H1 (cell line): ENCODE measurements around the gene DHX38. TPM values are rescaled to one million over a fixed set of nuclear protein-coding genes. Genes with fewer than 3 reads are reported as not detected.
A peak's percentile ranks its signal among the peaks of the same experiment; 100 is the strongest.

Source experiments
- CTCF ChIA-PET: fragments of 300-600 bp; sonication (Branson Sonifier 250); formaldehyde crosslinking; loops from one replicate; lab custom pipeline; 2021; ENCODE audit not compliant: partially characterized antibody; lab: Charles Lee
- POLR2A ChIA-PET: fragments of 300-600 bp; sonication (Branson Sonifier 250); formaldehyde crosslinking; loops from one replicate; lab custom pipeline; 2021; ENCODE audit warnings: inconsistent platforms; ENCODE audit not compliant: partially characterized antibody; lab: Charles Lee
- DNase-seq, 2 experiments: peaks; one replicate each; pipeline versions ENCODE4 v3.0.0 to v3.0.0-alpha.2; 2010 to 2022; ENCODE audit warnings: low spot score in 2 of 2, low read depth in 1 of 2, mixed read lengths in 1 of 2
- FAIRE-seq: peaks from 2 replicates; lab custom pipeline; 2011; peaks lifted over from hg19 to GRCh38; lab: Jason Lieb, UNC
- H2AFZ ChIP-seq: 2 replicates; pipeline ENCODE4 v1.8.1; 2012; ENCODE audit warnings: low read length, inconsistent platforms
- H2AK5ac ChIP-seq: 2 replicates; pipeline ENCODE4 v1.6.1; 2013; ENCODE audit warnings: low read depth, low read length
- H2BK120ac ChIP-seq: replicated peaks from 2 replicates; pipeline ENCODE3; 2013; ENCODE audit warnings: low read depth, low read length, inconsistent platforms
- H2BK12ac ChIP-seq: 2 replicates; pipeline ENCODE4 v1.6.1; 2013; ENCODE audit warnings: low read depth, low read length
- H2BK15ac ChIP-seq: 2 replicates; pipeline ENCODE4 v1.6.1; 2013; ENCODE audit warnings: low read length
- H2BK20ac ChIP-seq: 2 replicates; pipeline ENCODE4 v1.6.1; 2013; ENCODE audit warnings: low read length
- H2BK5ac ChIP-seq: 2 replicates; pipeline ENCODE4 v1.6.1; 2013; ENCODE audit warnings: low read depth, low read length
- H3K14ac ChIP-seq: 2 replicates; pipeline ENCODE4 v1.6.1; 2013; ENCODE audit warnings: inconsistent platforms; ENCODE audit not compliant: insufficient read length
- H3K18ac ChIP-seq: 2 replicates; pipeline ENCODE4 v1.6.1; 2013; ENCODE audit warnings: low read length; ENCODE audit errors: extremely low read depth
- H3K23ac ChIP-seq: 2 replicates; pipeline ENCODE4 v1.6.1; 2013; ENCODE audit warnings: inconsistent platforms; ENCODE audit not compliant: insufficient read length
- H3K23me2 ChIP-seq: 2 replicates; pipeline ENCODE4 v1.6.1; 2013; ENCODE audit warnings: low read depth, low read length
- H3K27ac ChIP-seq: 2 replicates; pipeline ENCODE4 v1.6.1; 2011; ENCODE audit warnings: low read depth, low read length, inconsistent platforms
- H3K27me3 ChIP-seq, 4 experiments: replicated peaks in 1 of 4; 1 replicate in 1 of 4; 2 replicates in 3 of 4; pipeline versions ENCODE4 v1.6.1 to v1.8.1; 2011 to 2013; ENCODE audit warnings: low read length in 3 of 4, mild to moderate bottlenecking in 3 of 4, inconsistent platforms in 2 of 4, mixed read lengths in 2 of 4, moderate library complexity in 1 of 4; ENCODE audit not compliant: control insufficient read depth in 3 of 4, insufficient read depth in 3 of 4; ENCODE audit errors: extremely low read depth in 1 of 4
- H3K36me3 ChIP-seq, 4 experiments: 2 replicates each; pipeline versions ENCODE4 v1.6.1 to v1.8.1; 2011 to 2013; ENCODE audit warnings: mild to moderate bottlenecking in 4 of 4, low read length in 3 of 4, moderate library complexity in 2 of 4, control low read depth in 1 of 4, inconsistent platforms in 1 of 4; ENCODE audit not compliant: insufficient read depth in 4 of 4, control insufficient read depth in 2 of 4
- H3K4ac ChIP-seq: replicated peaks from 2 replicates; pipeline ENCODE3; 2013; ENCODE audit warnings: low read length, low read depth, mixed read lengths, inconsistent platforms; ENCODE audit not compliant: insufficient read length
- H3K4me1 ChIP-seq, 4 experiments: replicated peaks in 1 of 4; 1 replicate in 1 of 4; 2 replicates in 3 of 4; pipeline versions ENCODE4 v1.6.1 to v1.8.1; 2011 to 2013; ENCODE audit warnings: low read length in 3 of 4, inconsistent platforms in 2 of 4, mixed read lengths in 1 of 4; ENCODE audit not compliant: insufficient read depth in 4 of 4, control insufficient read depth in 3 of 4
- H3K4me2 ChIP-seq, 2 experiments: 2 replicates each; pipeline versions ENCODE4 v1.6.1 to v1.8.1; 2011 to 2013; ENCODE audit warnings: low read depth in 2 of 2, low read length in 2 of 2, control low read depth in 1 of 2, inconsistent platforms in 1 of 2, mild to moderate bottlenecking in 1 of 2; ENCODE audit not compliant: insufficient read depth in 1 of 2
- H3K4me3 ChIP-seq, 4 experiments: fragments of 200-600, 300-600 bp in 1 of 4; sonication (generic), shearing (Covaris generic), sonication (Bioruptor Twin) in 1 of 4; 2 replicates each; pipeline versions ENCODE4 v1.5.1 to v1.8.1; 2011 to 2016; ENCODE audit warnings: low read length in 4 of 4, low read depth in 3 of 4, control low read depth in 2 of 4, inconsistent platforms in 2 of 4, mild to moderate bottlenecking in 2 of 4, mixed read lengths in 1 of 4, moderate library complexity in 1 of 4; ENCODE audit not compliant: insufficient read depth in 2 of 4; ENCODE audit errors: extremely low read depth in 1 of 4
- H3K56ac ChIP-seq: replicated peaks from 2 replicates; pipeline ENCODE3; 2013; ENCODE audit warnings: low read depth, mild to moderate bottlenecking, mixed read lengths, low read length, inconsistent platforms; ENCODE audit not compliant: insufficient read length
- H3K79me1 ChIP-seq: 2 replicates; pipeline ENCODE4 v1.6.1; 2013; ENCODE audit warnings: low read depth, low read length, control low read depth
- H3K79me2 ChIP-seq, 2 experiments: 2 replicates each; pipeline versions ENCODE4 v1.6.1 to v1.8.1; 2012 to 2013; ENCODE audit warnings: low read length in 2 of 2, mild to moderate bottlenecking in 2 of 2, inconsistent platforms in 1 of 2; ENCODE audit not compliant: insufficient read depth in 2 of 2, control insufficient read depth in 1 of 2
- H3K9ac ChIP-seq, 4 experiments: replicated peaks in 1 of 4; 1 replicate in 1 of 4; 2 replicates in 3 of 4; pipeline versions ENCODE4 v1.6.1 to v1.8.1; 2011 to 2013; ENCODE audit warnings: low read depth in 3 of 4, low read length in 3 of 4, control low read depth in 2 of 4, mild to moderate bottlenecking in 2 of 4, moderate library complexity in 2 of 4, inconsistent platforms in 1 of 4; ENCODE audit errors: extremely low read depth in 1 of 4
- H3K9me3 ChIP-seq, 2 experiments: 2 replicates each; pipeline versions ENCODE4 v1.6.1 to v1.8.1; 2012 to 2013; ENCODE audit warnings: mild to moderate bottlenecking in 2 of 2, moderate library complexity in 2 of 2, control low read depth in 1 of 2, inconsistent platforms in 1 of 2, low read depth in 1 of 2, low read length in 1 of 2, mixed read lengths in 1 of 2; ENCODE audit not compliant: insufficient read depth in 2 of 2
- H4K20me1 ChIP-seq, 2 experiments: replicated peaks in 1 of 2; 2 replicates each; pipeline versions ENCODE3 to v1.8.1; 2011 to 2013; ENCODE audit warnings: inconsistent platforms in 2 of 2, low read length in 2 of 2, mild to moderate bottlenecking in 1 of 2; ENCODE audit not compliant: insufficient read depth in 2 of 2, control insufficient read depth in 1 of 2
- H4K5ac ChIP-seq: 2 replicates; pipeline ENCODE4 v1.6.1; 2013; ENCODE audit warnings: low read length, low read depth, mixed read lengths, inconsistent platforms; ENCODE audit not compliant: insufficient read length
- H4K8ac ChIP-seq: 2 replicates; pipeline ENCODE4 v1.8.0; 2013; ENCODE audit warnings: mild to moderate bottlenecking, moderate library complexity, low read length, inconsistent platforms; ENCODE audit not compliant: insufficient read depth; ENCODE audit errors: extremely low read depth
- H4K91ac ChIP-seq: replicated peaks from 2 replicates; pipeline ENCODE3; 2013; ENCODE audit warnings: low read length, mixed read lengths, inconsistent platforms; ENCODE audit not compliant: insufficient read length
- GABPA ChIP-seq: IDR thresholded peaks from 2 replicates; pipeline ENCODE4 v1.6.1; 2011; ENCODE audit warnings: mild to moderate bottlenecking, low read length, moderate library complexity, borderline replicate concordance; ENCODE audit not compliant: insufficient read depth
- KDM1A ChIP-seq: fragments of 200-600, 300-600 bp; sonication (generic); IDR thresholded peaks from 2 replicates; pipeline ENCODE4 v1.7.1; 2016; ENCODE audit warnings: mild to moderate bottlenecking, low read length, borderline replicate concordance
- MAFK ChIP-seq: IDR thresholded peaks from 2 replicates; pipeline ENCODE4 v1.6.1; 2012; ENCODE audit warnings: low read depth, mild to moderate bottlenecking, improper control_type of control experiment, low read length
- POLR2AphosphoS5 ChIP-seq: IDR thresholded peaks from 2 replicates; pipeline ENCODE4 v1.6.1; 2011; ENCODE audit warnings: low read depth, low read length
- POU5F1 ChIP-seq: IDR thresholded peaks from 2 replicates; pipeline ENCODE4 v1.6.1; 2011; ENCODE audit warnings: low read depth, mild to moderate bottlenecking, low read length, moderate library complexity
- RXRA ChIP-seq: IDR thresholded peaks from 2 replicates; pipeline ENCODE4 v1.6.1; 2011; ENCODE audit warnings: low read depth, mild to moderate bottlenecking, low read length, moderate library complexity; ENCODE audit not compliant: insufficient read depth
- SIN3A ChIP-seq, 2 experiments: IDR thresholded peaks in 1 of 2; conservative IDR thresholded peaks in 1 of 2; 2 replicates each; pipeline ENCODE4 v1.6.1; 2011 to 2012; ENCODE audit warnings: low read length in 2 of 2, improper control_type of control experiment in 1 of 2, low read depth in 1 of 2, mild to moderate bottlenecking in 1 of 2
- SP1 ChIP-seq: IDR thresholded peaks from 2 replicates; pipeline ENCODE4 v1.6.1; 2011; ENCODE audit warnings: low read depth, low read length
- TAF1 ChIP-seq: IDR thresholded peaks from 2 replicates; pipeline ENCODE4 v1.6.1; 2011; ENCODE audit warnings: mild to moderate bottlenecking, low read depth, low read length
- WGBS, 2 experiments: shearing (Covaris generic) in 1 of 2; methylation state at CpG; one replicate each; pipeline versions ENCODE4 v1.1.6 to v1.1.7; 2013 to 2015; ENCODE audit warnings: low lambda C conversion rate in 2 of 2, mixed read lengths in 2 of 2, inconsistent platforms in 1 of 2, low coverage in 1 of 2, missing lambda C conversion rate in 1 of 2; ENCODE audit not compliant: insufficient replicate concordance in 2 of 2, insufficient coverage in 1 of 2, insufficient read length in 1 of 2; ENCODE audit errors: extremely low coverage in 1 of 2, missing lambda C conversion rate in 1 of 2; 5-methylcytosine and 5-hydroxymethylcytosine counted together
- polyA plus RNA-seq, 7 experiments: library from polyadenylated mRNA; depleted of rRNA in 3 of 7; stranded (reverse) in 5 of 7; unstranded in 2 of 7; fragments of >200 nt in 5 of 7; fragments of 200-250 nt in 2 of 7; gene quantifications; 1 replicate in 5 of 7; 2 replicates in 1 of 7; 4 replicates in 1 of 7; pipeline versions ENCODE4 v1.2.1 to v1.2.3, GENCODE V29; 2011 to 2013; ENCODE audit warnings: missing spikeins in 2 of 7, mixed read lengths in 2 of 7
- total RNA-seq: library from RNA; stranded (reverse); fragmentation: NEBNext Ultra II Directional; extraction: Animal tissue kit (Norgen Biotek cat#: 25700); gene quantifications from 2 replicates; pipeline ENCODE4 v1.2.1, GENCODE V29; 2021

DHX38 gene
- total and polyA plus RNA-seq, 2 of the 8 experiments (the other 6 are each of a cell fraction or from before 2014, with no cell fraction given), result 27.3 to 53.5 TPM

GRCh38 chr16:72123426-72123825 is 29.8 kb downstream of the DHX38 start:
- POLR2A ChIA-PET, result interaction anchor here (1.0 kb wide), 1 partner anchor 30 kb away, joined by 3 read pairs; the partner anchor contains the start of genes DHX38 and TXNL4B

More at GRCh38 chr16:72123426-72123825, 29.8 kb downstream of the DHX38 start:
- H3K4ac ChIP-seq, result no peak overlapping the region
- no peak overlapping the region for H2AFZ ChIP-seq
- H4K91ac ChIP-seq, result no peak overlapping the region
- no peak overlapping the region for H3K4me2 ChIP-seq
- no peak overlapping the region for H3K9ac ChIP-seq
- FAIRE-seq, result no peak
- H3K9me3 ChIP-seq, result no peaks in the 10 kb centered on the region
- H2BK120ac ChIP-seq, result no peak overlapping the region
- no peak overlapping the region for H3K23ac ChIP-seq
- H3K79me1 ChIP-seq, result no peaks in the 10 kb centered on the region
- no peak overlapping the region for H4K8ac ChIP-seq
- H3K27me3 ChIP-seq, result no peaks in the 10 kb centered on the region
- no peak overlapping the region for H2BK20ac ChIP-seq
- H3K23me2 ChIP-seq, result no peaks in the 10 kb centered on the region
- no peaks in the 10 kb centered on the region for H4K20me1 ChIP-seq
- H2AK5ac ChIP-seq, result no peak overlapping the region
- no peak overlapping the region for H3K27ac ChIP-seq
- H3K14ac ChIP-seq, result no peak overlapping the region
- WGBS, 2 experiments, result 89% methylated on average over 7 of the region's 8 CpGs; no CpG with 5 or more reads in 1 of the 2 experiments
- TF ChIP-seq POU5F1, result no peak
- TF ChIP-seq SP1, result no peak
- no peak for TF ChIP-seq SIN3A (conservative IDR thresholded peaks at IDR 0.05 in 1 of 2, IDR thresholded peaks at IDR 0.05 in 1 of 2; ENCODE audit: low read depth in 1 of 2, low read length in 2 of 2)
- no peak for TF ChIP-seq KDM1A
- no peak for TF ChIP-seq GABPA
- no peak for TF ChIP-seq POLR2AphosphoS5
- TF ChIP-seq TAF1, result no peak
- no peak for TF ChIP-seq MAFK
- TF ChIP-seq RXRA, result no peak
- no peaks in the 10 kb centered on the region for H3K36me3 ChIP-seq
- no peaks in the 10 kb centered on the region for H3K79me2 ChIP-seq
- peaks cover 0 to 4% (median 0%) of the 10 kb centered on the region in 4 experiments; a peak in 3 of 7 replicates for H3K4me1 ChIP-seq
- H4K5ac ChIP-seq, result no peak overlapping the region
- no peak overlapping the region for H2BK15ac ChIP-seq
- H2BK5ac ChIP-seq, result no peak overlapping the region
- H3K18ac ChIP-seq, result no peak overlapping the region
- CTCF ChIA-PET, result interaction anchor here (1.0 to 4.2 kb wide), 6 partner anchors 13 to 248 kb away, joined by 4 to 43 read pairs (median 6); no protein-coding TSS in a partner anchor
- DNase-seq, result peak in 1 of 2 experiments; percentile 20
- H3K4me3 ChIP-seq, result no peak overlapping the region
- H3K56ac ChIP-seq, result no peak overlapping the region
- no peak overlapping the region for H2BK12ac ChIP-seq
